ENCODE measurements around the gene SLC41A3.

- TF ChIP-seq CTCF (IDR thresholded peaks at IDR 0.05), result no peak
- no peak for TF ChIP-seq EP300 (IDR thresholded peaks at IDR 0.05; ENCODE audit: low read depth)
- TF ChIP-seq POLR2AphosphoS5 (IDR thresholded peaks at IDR 0.05), result no peak
- TF ChIP-seq POLR2A (IDR thresholded peaks at IDR 0.05), result no peak
These were observed 1.4 kb downstream of the SLC41A3 start for GRCh38 chr3:126082362-126083137.

All from transverse colon (tissue), 4 donors.